Measurements from ENCODE around the gene USP21. TPM values are rescaled to one million over a fixed set of nuclear protein-coding genes. Genes with fewer than 3 reads are reported as not detected.

USP21 gene
- total and polyA plus RNA-seq, 11 donors: 12.3 to 20.0 (median 14.1) TPM

DNA sequence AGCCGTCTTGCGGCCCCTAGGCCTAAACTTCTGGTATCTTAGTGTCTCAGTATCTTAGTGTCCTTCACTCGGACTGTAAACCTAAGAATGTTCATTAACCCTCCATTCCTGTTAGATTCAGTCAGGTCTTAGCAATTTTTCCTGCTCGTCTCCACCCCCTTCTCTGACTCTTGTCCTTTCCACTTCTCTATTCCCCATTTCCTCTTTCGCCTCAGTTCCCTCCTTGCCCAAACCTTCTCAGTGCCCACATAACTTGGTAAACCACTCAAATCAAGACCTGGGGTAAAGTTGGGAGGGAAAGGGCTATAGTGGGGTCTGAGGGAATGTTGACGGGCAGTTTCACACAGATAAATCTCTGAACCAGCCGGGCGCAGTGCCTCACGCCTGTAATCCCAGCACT is 55.1 kb downstream of the USP21 start:
- peak overlapping the region in 2 of 12 donors; percentile 48 to 63 for H3K4me3 ChIP-seq
- H3K27me3 ChIP-seq: no peaks in the 10 kb centered on the region
- 90 to 92% (median 91%) methylated on average over 9 of the region's 9 CpGs for WGBS, 4 donors
- TF ChIP-seq, protein P1, sequence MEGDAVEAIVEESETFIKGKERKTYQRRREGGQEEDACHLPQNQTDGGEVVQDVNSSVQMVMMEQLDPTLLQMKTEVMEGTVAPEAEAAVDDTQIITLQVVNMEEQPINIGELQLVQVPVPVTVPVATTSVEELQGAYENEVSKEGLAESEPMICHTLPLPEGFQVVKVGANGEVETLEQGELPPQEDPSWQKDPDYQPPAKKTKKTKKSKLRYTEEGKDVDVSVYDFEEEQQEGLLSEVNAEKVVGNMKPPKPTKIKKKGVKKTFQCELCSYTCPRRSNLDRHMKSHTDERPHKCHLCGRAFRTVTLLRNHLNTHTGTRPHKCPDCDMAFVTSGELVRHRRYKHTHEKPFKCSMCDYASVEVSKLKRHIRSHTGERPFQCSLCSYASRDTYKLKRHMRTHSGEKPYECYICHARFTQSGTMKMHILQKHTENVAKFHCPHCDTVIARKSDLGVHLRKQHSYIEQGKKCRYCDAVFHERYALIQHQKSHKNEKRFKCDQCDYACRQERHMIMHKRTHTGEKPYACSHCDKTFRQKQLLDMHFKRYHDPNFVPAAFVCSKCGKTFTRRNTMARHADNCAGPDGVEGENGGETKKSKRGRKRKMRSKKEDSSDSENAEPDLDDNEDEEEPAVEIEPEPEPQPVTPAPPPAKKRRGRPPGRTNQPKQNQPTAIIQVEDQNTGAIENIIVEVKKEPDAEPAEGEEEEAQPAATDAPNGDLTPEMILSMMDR (IDR thresholded peaks at IDR 0.05): no peak
- no peak for TF ChIP-seq POLR2A (IDR thresholded peaks at IDR 0.05)
- intact Hi-C loops (cut with DNase I): loop anchor here in 3 of 10 donors (5.0 kb wide), 1 partner anchor 168 kb away; no protein-coding TSS in a partner anchor
- DNase-seq (no peak), ATAC-seq (peak in 1 of 4 donors; percentile 29)
- H3K4me1 ChIP-seq: peaks cover 0 to 38% (median 7%) of the 10 kb centered on the region in 12 donors
- H3K27ac ChIP-seq: peak overlapping the region in 5 of 12 donors; percentile 23 to 96 (median 44)
- no peaks in the 10 kb centered on the region for H3K9me3 ChIP-seq
- peaks cover 4 to 69% (median 56%) of the 10 kb centered on the region in 9 donors for H3K36me3 ChIP-seq

DNA sequence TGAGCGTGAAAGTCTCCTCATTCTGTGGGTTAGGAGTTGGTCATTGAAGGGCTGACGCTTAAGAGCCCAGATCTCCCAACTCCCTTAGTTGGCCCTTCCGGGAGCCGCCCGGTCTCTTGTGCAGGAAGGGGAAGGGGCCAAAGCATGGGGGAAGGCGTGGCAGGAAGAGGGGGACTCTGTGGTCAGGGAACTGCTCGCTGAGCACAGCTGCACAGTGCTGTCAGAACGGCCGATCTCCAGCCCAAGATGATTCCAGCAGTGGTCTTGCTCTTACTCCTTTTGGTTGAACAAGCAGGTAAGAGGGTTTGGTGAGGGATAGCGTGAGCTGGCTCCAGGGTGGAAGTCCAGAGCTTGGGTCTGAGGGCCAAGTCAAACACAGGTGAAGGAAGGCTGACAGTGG is 55.8 kb downstream of the USP21 start, which contains the start of gene FCER1G:
Gene FCER1G, plus strand, starts transcription at position 220 of the 400 bp plus-strand sequence. Its CDS starts 27 bp downstream, at position 247.
- no peaks in the 10 kb centered on the region for H3K27me3 ChIP-seq
- intact Hi-C loops (cut with DNase I): no loop called here
- peaks cover 0 to 32% (median under 1%) of the 10 kb centered on the region in 12 donors for H3K4me1 ChIP-seq
- TF ChIP-seq, protein P1 (IDR thresholded peaks at IDR 0.05): no peak
- peak in 1 of 2 donors; percentile 51 for TF ChIP-seq POLR2A (IDR thresholded peaks at IDR 0.05)
- 68 to 77% (median 71%) methylated on average over 10 of the region's 10 CpGs for WGBS, 4 donors
- H3K4me3 ChIP-seq: peak within 1 kb of the TSS in 9 of 12 donors; percentile 13 to 63 (median 36)
- DNase-seq (peak; percentile 65 to 85 (median 71)), ATAC-seq (peak; percentile 38 to 75 (median 62))
- H3K9me3 ChIP-seq: no peaks in the 10 kb centered on the region
- H3K27ac ChIP-seq: peak within 1 kb of the TSS in 9 of 12 donors; percentile 38 to 96 (median 51)
- peaks cover 4 to 69% (median 49%) of the 10 kb centered on the region in 9 donors for H3K36me3 ChIP-seq

Other genes starting within 250 kb of the USP21 start
- 1 to 10 TPM in 1 of 9 donors, under 1 TPM in 1, not detected in 7; 0.46 to 4.1 TPM for gene ITLN2, start 204.7 kb upstream of the USP21 start, total RNA-seq
- gene ITLN2, start 204.7 kb upstream of the USP21 start, polyA plus RNA-seq: under 1 TPM; 0.15 to 0.23 TPM
- gene F11R, start 138.3 kb upstream of the USP21 start, total RNA-seq: 10 to 100 TPM in 5 of 9 donors, 1 to 10 TPM in 4; 7.5 to 23.4 (median 10.9) TPM
- gene F11R, start 138.3 kb upstream of the USP21 start, polyA plus RNA-seq: 10 to 100 TPM in 1 of 2 donors, 1 to 10 TPM in 1; 7.4 to 13.8 TPM
- 10 to 100 TPM in 7 of 9 donors, 1 to 10 TPM in 2; 6.1 to 22.7 (median 14.4) TPM for gene TSTD1, start 120.5 kb upstream of the USP21 start, total RNA-seq
- 10 to 100 TPM; 14.7 to 16.2 TPM for gene TSTD1, start 120.5 kb upstream of the USP21 start, polyA plus RNA-seq
- 10 to 100 TPM; 20.2 to 51.1 (median 28.2) TPM for gene USF1, start 113.5 kb upstream of the USP21 start, total RNA-seq
- 10 to 100 TPM; 31.9 to 43.0 TPM for gene USF1, start 113.5 kb upstream of the USP21 start, polyA plus RNA-seq
- gene ARHGAP30, start 89.6 kb upstream of the USP21 start, total RNA-seq: 10 to 100 TPM in 2 of 9 donors, 1 to 10 TPM in 7; 1.7 to 32.2 (median 2.1) TPM
- 1 to 10 TPM; 1.3 to 3.0 TPM for gene ARHGAP30, start 89.6 kb upstream of the USP21 start, polyA plus RNA-seq
- gene NECTIN4, start 69.9 kb upstream of the USP21 start, total RNA-seq: under 1 TPM in 2 of 9 donors, not detected in 7; 0.07 to 0.53 TPM
- gene NECTIN4, start 69.9 kb upstream of the USP21 start, polyA plus RNA-seq: under 1 TPM in 1 of 2 donors, not detected in 1; 0.03 TPM
- gene KLHDC9, start 61.1 kb upstream of the USP21 start, total RNA-seq: 10 to 100 TPM in 3 of 9 donors, 1 to 10 TPM in 6; 2.4 to 13.3 (median 6.1) TPM
- 1 to 10 TPM in 1 of 2 donors, under 1 TPM in 1; 0.43 to 3.2 TPM for gene KLHDC9, start 61.1 kb upstream of the USP21 start, polyA plus RNA-seq
- gene PFDN2, start 41.5 kb upstream of the USP21 start, total RNA-seq: 10 to 100 TPM; 38.3 to 59.1 (median 49.4) TPM
- gene PFDN2, start 41.5 kb upstream of the USP21 start, polyA plus RNA-seq: 100 to 1,000 TPM; 162 to 234 TPM
- 10 to 100 TPM; 28.1 to 42.7 (median 34.7) TPM for gene NIT1, start 41.4 kb upstream of the USP21 start, total RNA-seq
- 10 to 100 TPM; 25.8 to 34.3 TPM for gene NIT1, start 41.4 kb upstream of the USP21 start, polyA plus RNA-seq
- gene DEDD, start 26.8 kb upstream of the USP21 start, total RNA-seq: 10 to 100 TPM; 20.8 to 36.0 (median 26.5) TPM
- gene DEDD, start 26.8 kb upstream of the USP21 start, polyA plus RNA-seq: 10 to 100 TPM; 13.8 to 38.8 TPM
- gene UFC1, start 5.5 kb upstream of the USP21 start, total RNA-seq: 10 to 100 TPM; 54.4 to 86.9 (median 73.2) TPM
- 100 to 1,000 TPM in 1 of 2 donors, 10 to 100 TPM in 1; 60.7 to 131 TPM for gene UFC1, start 5.5 kb upstream of the USP21 start, polyA plus RNA-seq
- gene PPOX, start 6.9 kb downstream of the USP21 start, total RNA-seq: 10 to 100 TPM in 8 of 9 donors, 1 to 10 TPM in 1; 9.7 to 16.7 (median 13.7) TPM
- 10 to 100 TPM; 10.7 to 24.3 TPM for gene PPOX, start 6.9 kb downstream of the USP21 start, polyA plus RNA-seq
- gene B4GALT3, start 18.0 kb downstream of the USP21 start, total RNA-seq: 10 to 100 TPM; 18.2 to 34.1 (median 22.4) TPM
- 10 to 100 TPM; 13.4 to 40.8 TPM for gene B4GALT3, start 18.0 kb downstream of the USP21 start, polyA plus RNA-seq
- 10 to 100 TPM in 3 of 9 donors, 1 to 10 TPM in 6; 1.6 to 65.2 (median 8.4) TPM for gene ADAMTS4, start 39.6 kb downstream of the USP21 start, total RNA-seq
- gene ADAMTS4, start 39.6 kb downstream of the USP21 start, polyA plus RNA-seq: 1 to 10 TPM; 5.7 to 6.1 TPM
- gene NDUFS2, start 42.9 kb downstream of the USP21 start, total RNA-seq: 100 to 1,000 TPM; 214 to 460 (median 297) TPM
- 100 to 1,000 TPM; 157 to 189 TPM for gene NDUFS2, start 42.9 kb downstream of the USP21 start, polyA plus RNA-seq
- gene FCER1G, start 55.8 kb downstream of the USP21 start, total RNA-seq: 100 to 1,000 TPM in 1 of 9 donors, 10 to 100 TPM in 5, 1 to 10 TPM in 3; 2.9 to 157 (median 17.1) TPM
- gene FCER1G, start 55.8 kb downstream of the USP21 start, polyA plus RNA-seq: 10 to 100 TPM; 14.6 to 40.0 TPM
- gene APOA2, start 64.1 kb downstream of the USP21 start, total RNA-seq: not detected
- gene APOA2, start 64.1 kb downstream of the USP21 start, polyA plus RNA-seq: not detected
- gene TOMM40L, start 66.6 kb downstream of the USP21 start, total RNA-seq: 10 to 100 TPM; 24.1 to 37.1 (median 31.1) TPM
- 10 to 100 TPM; 28.8 to 29.1 TPM for gene TOMM40L, start 66.6 kb downstream of the USP21 start, polyA plus RNA-seq
- not detected for gene NR1I3, start 78.7 kb downstream of the USP21 start, total RNA-seq
- under 1 TPM in 1 of 2 donors, not detected in 1; 0.23 TPM for gene NR1I3, start 78.7 kb downstream of the USP21 start, polyA plus RNA-seq
- under 1 TPM in 8 of 9 donors, not detected in 1; 0.29 to 0.62 (median 0.49) TPM for gene PCP4L1, start 99.2 kb downstream of the USP21 start, total RNA-seq
- under 1 TPM; 0.19 to 0.42 TPM for gene PCP4L1, start 99.2 kb downstream of the USP21 start, polyA plus RNA-seq
- 1 to 10 TPM in 8 of 9 donors, under 1 TPM in 1; 0.90 to 5.6 (median 2.7) TPM for gene MPZ, start 150.5 kb downstream of the USP21 start, total RNA-seq
- 1 to 10 TPM; 1.2 to 2.1 TPM for gene MPZ, start 150.5 kb downstream of the USP21 start, polyA plus RNA-seq
- 100 to 1,000 TPM; 113 to 408 (median 314) TPM for gene SDHC, start 154.9 kb downstream of the USP21 start, total RNA-seq
- 100 to 1,000 TPM in 1 of 2 donors, 10 to 100 TPM in 1; 50.6 to 256 TPM for gene SDHC, start 154.9 kb downstream of the USP21 start, polyA plus RNA-seq
- not detected for gene CFAP126, start 208.4 kb downstream of the USP21 start, total RNA-seq
- not detected for gene CFAP126, start 208.4 kb downstream of the USP21 start, polyA plus RNA-seq

All from heart left ventricle (tissue), 16 donors.